H1 (cell line): ENCODE measurements around the gene MR1.

Source experiments
- CBX8 ChIP-seq: fragments of 300-800, 300-1000 bp; sonication (generic); IDR thresholded peaks from 2 replicates; pipeline ENCODE4 v1.7.1; 2016; ENCODE audit warnings: low read depth, low read length, borderline replicate concordance
- CEBPB ChIP-seq: IDR thresholded peaks from 2 replicates; pipeline ENCODE4 v1.6.1; 2012; ENCODE audit warnings: low read depth, low read length
- EP300 ChIP-seq, 2 experiments: IDR thresholded peaks; 1 replicate in 1 of 2; 2 replicates in 1 of 2; pipeline ENCODE4 v1.6.1; 2011 to 2012; ENCODE audit warnings: low read depth in 2 of 2, low read length in 2 of 2, mild to moderate bottlenecking in 2 of 2, borderline replicate concordance in 1 of 2, inconsistent platforms in 1 of 2, moderate library complexity in 1 of 2
- EZH2 ChIP-seq: fragments of 200-600 bp; sonication (generic); IDR thresholded peaks from 2 replicates; pipeline ENCODE4 v1.7.1; 2012; ENCODE audit warnings: low read depth, mild to moderate bottlenecking, moderate library complexity, low read length, inconsistent platforms; ENCODE audit not compliant: severe bottlenecking
- FOSL1 ChIP-seq: IDR thresholded peaks from 2 replicates; pipeline ENCODE4 v1.6.1; 2011; ENCODE audit warnings: mild to moderate bottlenecking, low read depth, low read length, moderate library complexity; ENCODE audit not compliant: insufficient read depth
- JUND ChIP-seq: IDR thresholded peaks from 2 replicates; pipeline ENCODE4 v1.6.1; 2011; ENCODE audit warnings: mild to moderate bottlenecking, improper control_type of control experiment, low read length
- KDM1A ChIP-seq: fragments of 200-600, 300-600 bp; sonication (generic); IDR thresholded peaks from 2 replicates; pipeline ENCODE4 v1.7.1; 2016; ENCODE audit warnings: mild to moderate bottlenecking, low read length, borderline replicate concordance
- POLR2AphosphoS5 ChIP-seq: IDR thresholded peaks from 2 replicates; pipeline ENCODE4 v1.6.1; 2011; ENCODE audit warnings: low read depth, low read length
- TF ChIP-seq, protein P1 (sequence below), 3 experiments: IDR thresholded peaks; 1 replicate in 2 of 3; 2 replicates in 1 of 3; pipeline versions ENCODE4 v1.5.1 to v1.6.1; 2011; ENCODE audit warnings: low read length in 3 of 3, mild to moderate bottlenecking in 3 of 3, inconsistent platforms in 2 of 3, low read depth in 1 of 3, moderate library complexity in 1 of 3; ENCODE audit not compliant: insufficient read depth in 1 of 3; ENCODE audit errors: control extremely low read depth in 1 of 3

- no peak for TF ChIP-seq CEBPB
- no peak for TF ChIP-seq CBX8
- TF ChIP-seq, protein P1, sequence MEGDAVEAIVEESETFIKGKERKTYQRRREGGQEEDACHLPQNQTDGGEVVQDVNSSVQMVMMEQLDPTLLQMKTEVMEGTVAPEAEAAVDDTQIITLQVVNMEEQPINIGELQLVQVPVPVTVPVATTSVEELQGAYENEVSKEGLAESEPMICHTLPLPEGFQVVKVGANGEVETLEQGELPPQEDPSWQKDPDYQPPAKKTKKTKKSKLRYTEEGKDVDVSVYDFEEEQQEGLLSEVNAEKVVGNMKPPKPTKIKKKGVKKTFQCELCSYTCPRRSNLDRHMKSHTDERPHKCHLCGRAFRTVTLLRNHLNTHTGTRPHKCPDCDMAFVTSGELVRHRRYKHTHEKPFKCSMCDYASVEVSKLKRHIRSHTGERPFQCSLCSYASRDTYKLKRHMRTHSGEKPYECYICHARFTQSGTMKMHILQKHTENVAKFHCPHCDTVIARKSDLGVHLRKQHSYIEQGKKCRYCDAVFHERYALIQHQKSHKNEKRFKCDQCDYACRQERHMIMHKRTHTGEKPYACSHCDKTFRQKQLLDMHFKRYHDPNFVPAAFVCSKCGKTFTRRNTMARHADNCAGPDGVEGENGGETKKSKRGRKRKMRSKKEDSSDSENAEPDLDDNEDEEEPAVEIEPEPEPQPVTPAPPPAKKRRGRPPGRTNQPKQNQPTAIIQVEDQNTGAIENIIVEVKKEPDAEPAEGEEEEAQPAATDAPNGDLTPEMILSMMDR (IDR thresholded peaks at IDR 0.05; ENCODE audit: control extremely low read depth in 1 of 3, insufficient read depth in 1 of 3, low read depth in 1 of 3, low read length in 3 of 3), result no peak
- no peak for TF ChIP-seq JUND
- TF ChIP-seq EZH2, result no peak
- no peak for TF ChIP-seq POLR2AphosphoS5
- TF ChIP-seq KDM1A, result no peak
- no peak for TF ChIP-seq EP300 (IDR thresholded peaks at IDR 0.05; ENCODE audit: borderline replicate concordance in 1 of 2, low read depth in 2 of 2, low read length in 2 of 2)
- no peak for TF ChIP-seq FOSL1
Measured at GRCh38 chr1:181095763-181096184, 62.0 kb downstream of the MR1 start.
